Activated CD4-positive, alpha-beta T cell treated with anti-CD3 and anti-CD28 coated beads for 48 hours (primary cell): ENCODE results near the gene EXOC6B.

Experiments used
- DNase-seq: peaks from one replicate; pipeline ENCODE4 v3.0.0-alpha.2; 2020

Gene EXOC6B

GRCh38 chr2:72153026-72153791 is 672.6 kb downstream of the EXOC6B start:
- DNase-seq = no peak

- DNase-seq = no peak
Observed at GRCh38 chr2:72150861-72151356, 674.9 kb downstream of the EXOC6B start.

GRCh38 chr2:72150157-72150860 is 675.5 kb downstream of the EXOC6B start:
- DNase-seq = peak; percentile 82

- peak; percentile 27 for DNase-seq
Observed at GRCh38 chr2:72149556-72150156, 676.2 kb downstream of the EXOC6B start.

- DNase-seq = peak; percentile 50
Observed at GRCh38 chr2:72148837-72149555, 676.8 kb downstream of the EXOC6B start.

- DNase-seq = no peak
Observed at GRCh38 chr2:72148003-72148836, 677.6 kb downstream of the EXOC6B start.

GRCh38 chr2:72147303-72147971 is 678.4 kb downstream of the EXOC6B start, which contains the start of gene CYP26B1:
Gene CYP26B1, minus strand, starts transcription at chr2:72147862. Its CDS starts 28 bp downstream, at chr2:72147834.
- DNase-seq = no peak

GRCh38 chr2:72146347-72147302 is 679.2 kb downstream of the EXOC6B start:
- DNase-seq = no peak

- DNase-seq = no peak
Observed at GRCh38 chr2:72145658-72146329, 680.0 kb downstream of the EXOC6B start.

- DNase-seq = no peak
Observed at GRCh38 chr2:72145289-72145657, 680.6 kb downstream of the EXOC6B start.

- no peak for DNase-seq
Observed at GRCh38 chr2:72144632-72145288, 681.1 kb downstream of the EXOC6B start.

GRCh38 chr2:72144274-72144631 is 681.6 kb downstream of the EXOC6B start:
- DNase-seq = no peak

GRCh38 chr2:72143441-72144273 is 682.2 kb downstream of the EXOC6B start:
- peak; percentile 28 for DNase-seq

- DNase-seq = no peak
Observed at GRCh38 chr2:72142570-72143440, 683.0 kb downstream of the EXOC6B start.

- DNase-seq = no peak
Observed at GRCh38 chr2:72141881-72142451, 683.9 kb downstream of the EXOC6B start.

- DNase-seq = no peak
Observed at GRCh38 chr2:72141032-72141645, 684.7 kb downstream of the EXOC6B start.
